ENCODE measurements around the gene CRKL.
"Not testable (repeated sequence)": the region's sequence is repeated elsewhere in the genome, so short reads cannot be mapped to it uniquely, and the experiment has no call there.

Gene CRKL

DNA sequence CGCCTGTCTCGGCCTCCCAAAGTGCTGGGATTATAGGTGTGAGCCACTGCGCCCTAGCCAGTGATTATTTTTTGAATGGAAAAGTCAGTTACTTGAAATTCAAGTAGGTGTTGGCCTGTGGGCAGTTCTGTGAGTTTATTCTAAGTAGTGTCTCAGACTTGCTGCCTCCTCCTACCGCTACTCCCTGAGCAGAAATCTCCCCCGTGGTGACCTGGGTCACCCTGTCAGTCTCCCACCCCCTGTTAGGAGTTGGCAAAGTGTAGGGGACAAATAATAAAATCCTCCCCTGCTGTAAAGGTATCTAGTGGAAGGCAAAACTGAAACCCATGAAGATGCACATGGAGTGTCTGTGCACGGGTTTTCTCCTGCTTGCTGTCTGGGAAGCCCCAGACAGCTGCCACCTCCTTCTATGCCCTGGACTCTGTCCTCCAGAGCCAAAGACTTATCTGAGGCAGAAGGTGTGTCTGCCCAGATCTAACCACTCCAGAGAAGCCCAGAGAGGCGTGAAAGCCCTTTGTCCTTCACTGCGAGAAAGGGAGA, 32.1 kb upstream of the CRKL start:
- TF ChIP-seq MAX (IDR thresholded peaks at IDR 0.05; ENCODE audit: low read depth, low read length), result no peak
- no peak overlapping the region for H3K4me3 ChIP-seq (ENCODE audit: low read depth, low read length)
- DNase-seq (ENCODE audit: low read depth), result no peak

- TF ChIP-seq POLR2A (IDR thresholded peaks at IDR 0.05; ENCODE audit: extremely low read depth, insufficient read length), result no peak
- TF ChIP-seq MYC (IDR thresholded peaks at IDR 0.05; ENCODE audit: low read depth, low read length), result no peak
- peak; percentile 93 for TF ChIP-seq CTCF (IDR thresholded peaks at IDR 0.05; ENCODE audit: low read depth, low read length)
- TF ChIP-seq MAX (IDR thresholded peaks at IDR 0.05; ENCODE audit: low read depth, low read length), result peak; percentile 8; the same call in 1 of the 2 replicates
- DNase-seq (ENCODE audit: low read depth), result peak; percentile 76
- H3K4me3 ChIP-seq (ENCODE audit: low read depth, low read length), result no peak overlapping the region
Observed at GRCh38 chr22:20885557-20886323, 31.5 kb upstream of the CRKL start.

DNA sequence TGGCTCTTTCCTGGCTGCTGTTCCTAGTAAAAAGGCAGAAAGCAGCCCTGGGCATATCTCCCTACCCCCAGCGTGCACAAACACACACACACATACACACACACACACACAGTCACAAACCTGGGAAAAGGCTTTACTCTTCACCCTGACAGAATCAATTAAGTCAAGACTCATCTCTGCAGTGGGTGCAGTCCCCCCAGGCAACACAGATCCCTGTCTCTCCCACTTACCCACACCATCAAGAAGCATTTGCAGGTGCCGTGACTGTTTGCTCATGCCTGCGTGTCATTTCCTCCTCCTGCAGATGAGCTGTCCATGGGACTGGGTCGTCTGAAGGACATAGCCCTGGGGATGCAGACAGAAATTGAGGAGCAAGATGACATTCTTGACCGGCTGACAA, 29.8 kb upstream of the CRKL start:
- H3K4me3 ChIP-seq (ENCODE audit: low read depth, low read length), result no peak overlapping the region
- DNase-seq (ENCODE audit: low read depth), result no peak
- no peak for TF ChIP-seq POLR2A (IDR thresholded peaks at IDR 0.05; ENCODE audit: extremely low read depth, insufficient read length)
- no peak for TF ChIP-seq MAX (IDR thresholded peaks at IDR 0.05; ENCODE audit: low read depth, low read length)
- no peak for TF ChIP-seq CTCF (IDR thresholded peaks at IDR 0.05; ENCODE audit: low read depth, low read length)
- no peak for TF ChIP-seq MYC (IDR thresholded peaks at IDR 0.05; ENCODE audit: low read depth, low read length)

GRCh38 chr22:20889025-20889704, 28.0 kb upstream of the CRKL start:
- no peak for DNase-seq (ENCODE audit: low read depth)
- H3K4me3 ChIP-seq (ENCODE audit: low read depth, low read length), result no peak overlapping the region
- no peak for TF ChIP-seq MYC (IDR thresholded peaks at IDR 0.05; ENCODE audit: low read depth, low read length)

DNA sequence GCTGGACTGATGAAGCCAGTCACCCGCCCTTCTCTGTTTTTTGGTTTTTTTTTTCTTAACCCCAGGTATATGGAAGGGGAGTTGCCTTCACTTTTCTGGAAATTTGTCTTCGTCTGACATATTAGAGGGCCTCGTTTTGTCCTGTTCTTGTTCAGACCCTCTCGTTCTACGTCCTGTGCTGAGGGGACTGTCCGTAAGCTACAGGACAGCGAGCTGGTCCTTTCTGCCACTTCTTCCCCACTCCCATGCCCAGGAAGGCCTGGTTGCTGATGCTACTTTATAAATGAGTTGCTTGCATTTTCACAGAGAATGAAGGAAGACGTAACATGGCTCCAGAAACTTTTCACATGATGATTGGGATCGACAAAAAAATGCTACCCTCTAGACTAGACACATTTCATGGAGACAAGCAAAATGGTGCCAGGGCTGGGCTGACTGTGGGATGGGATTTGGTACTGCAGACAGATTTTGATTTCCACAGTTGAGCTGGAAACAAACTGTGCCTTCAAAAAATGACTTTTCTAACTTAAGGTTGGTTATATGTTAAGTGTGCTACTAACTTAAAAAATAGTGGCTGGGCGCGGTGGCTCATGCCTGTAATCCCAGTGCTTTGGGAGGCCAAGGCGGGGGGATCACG, 27.2 kb upstream of the CRKL start:
- no peak for DNase-seq (ENCODE audit: low read depth)
- H3K4me3 ChIP-seq (ENCODE audit: low read depth, low read length), result no peak overlapping the region
- TF ChIP-seq POLR2A (IDR thresholded peaks at IDR 0.05; ENCODE audit: extremely low read depth, insufficient read length), result no peak
- no peak for TF ChIP-seq CTCF (IDR thresholded peaks at IDR 0.05; ENCODE audit: low read depth, low read length)
- TF ChIP-seq MAX (IDR thresholded peaks at IDR 0.05; ENCODE audit: low read depth, low read length), result no peak
- TF ChIP-seq MYC (IDR thresholded peaks at IDR 0.05; ENCODE audit: low read depth, low read length), result no peak

DNA sequence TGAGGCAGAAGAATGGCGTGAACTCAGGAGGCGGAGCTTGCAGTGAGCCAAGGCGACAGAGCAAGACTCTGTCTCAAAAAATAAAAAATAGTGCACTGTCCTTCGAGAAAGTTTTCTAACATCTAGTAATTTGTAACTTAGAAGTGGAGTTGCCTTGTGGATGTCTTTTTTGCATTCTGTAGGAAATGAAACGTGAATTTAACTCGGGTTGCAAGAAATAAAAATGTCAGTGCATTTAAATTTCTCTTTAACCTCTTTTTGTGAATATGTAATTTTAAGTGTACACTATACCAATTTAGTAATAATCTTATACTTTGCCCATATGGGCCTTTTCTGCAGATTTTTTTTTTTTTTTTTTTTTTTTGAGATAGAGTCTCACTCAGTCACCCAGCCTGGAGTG, 26.2 kb upstream of the CRKL start:
- TF ChIP-seq POLR2A (IDR thresholded peaks at IDR 0.05; ENCODE audit: extremely low read depth, insufficient read length) (no peak), CTCF (IDR thresholded peaks at IDR 0.05; ENCODE audit: low read depth, low read length) (no peak), MAX (IDR thresholded peaks at IDR 0.05; ENCODE audit: low read depth, low read length) (no peak), MYC (IDR thresholded peaks at IDR 0.05; ENCODE audit: low read depth, low read length) (no peak)
- H3K4me3 ChIP-seq (ENCODE audit: low read depth, low read length), result no peak overlapping the region
- no peak for DNase-seq (ENCODE audit: low read depth)

- H3K4me3 ChIP-seq (ENCODE audit: low read depth, low read length); DNase-seq (ENCODE audit: low read depth): not testable (repeated sequence)
Observed at GRCh38 chr22:20897737-20898136, 19.5 kb upstream of the CRKL start.

Data from NB4 (cell line).